Stimulated activated CD4-positive, alpha-beta T cell treated with anti-CD3 and anti-CD28 coated beads, Interleukin-1b, Interleukin-23, amount 100 ng/mL, for 24 hours (primary cell): ENCODE measurements around the gene RILP.
A peak's percentile ranks its signal among the peaks of the same experiment; 100 is the strongest.
"Not testable (repeated sequence)": the region's sequence is repeated elsewhere in the genome, so short reads cannot be mapped to it uniquely, and the experiment has no call there.

Experiments
- DNase-seq, 4 experiments: peaks; one replicate each; pipeline ENCODE4 v3.0.0-alpha.2; 2020; ENCODE audit warnings: low read depth in 4 of 4, low spot score in 1 of 4

RILP gene

GRCh38 chr17:1649844-1650501, at the start of gene RILP:
RILP (minus strand) TSS chr17:1649866; CDS start chr17:1649804, 62 bp downstream.
- DNase-seq: no peak

GRCh38 chr17:1697681-1698080, 48.0 kb upstream of the RILP start:
- no peak for DNase-seq

GRCh38 chr17:1695365-1695764, 45.7 kb upstream of the RILP start:
- DNase-seq: no peak

- DNase-seq: no peak
Observed at GRCh38 chr17:1693339-1693738, 43.7 kb upstream of the RILP start.

GRCh38 chr17:1690544-1691221, 41.0 kb upstream of the RILP start:
- no peak for DNase-seq

- DNase-seq: not testable (repeated sequence)
Observed at GRCh38 chr17:1688405-1688804, 38.7 kb upstream of the RILP start.

- no peak for DNase-seq
Observed at GRCh38 chr17:1686086-1686485, 36.4 kb upstream of the RILP start.

- DNase-seq: peak; percentile 94 to 98 (median 96)
Observed at GRCh38 chr17:1684378-1685189, 34.9 kb upstream of the RILP start, which contains the start of gene PRPF8. PRPF8 (minus strand) TSS chr17:1684867; CDS start chr17:1684571, 296 bp downstream.

- no peak for DNase-seq
Observed at GRCh38 chr17:1683459-1683858, 33.8 kb upstream of the RILP start.

- DNase-seq: no peak
Observed at GRCh38 chr17:1676401-1676800, 26.7 kb upstream of the RILP start.

GRCh38 chr17:1673041-1673785, 23.5 kb upstream of the RILP start:
- no peak for DNase-seq

- not testable (repeated sequence) for DNase-seq
Observed at GRCh38 chr17:1663934-1664333, 14.3 kb upstream of the RILP start.

GRCh38 chr17:1661045-1661444, 11.4 kb upstream of the RILP start:
- no peak for DNase-seq

GRCh38 chr17:1658100-1658499, 8.4 kb upstream of the RILP start:
- DNase-seq: no peak

- DNase-seq: no peak
Observed at GRCh38 chr17:1653735-1654134, 4.1 kb upstream of the RILP start.

GRCh38 chr17:1652794-1653193, 3.1 kb upstream of the RILP start:
- not testable (repeated sequence) for DNase-seq

- DNase-seq: no peak
Observed at GRCh38 chr17:1651559-1651844, 1.8 kb upstream of the RILP start.

- no peak for DNase-seq
Observed at GRCh38 chr17:1650731-1651558, 1.3 kb upstream of the RILP start.

- DNase-seq: peak; percentile 87 to 90 (median 88)
Observed at GRCh38 chr17:1648963-1649843, 463 bp downstream of the RILP start.
